Thymus (tissue), 11 donors: Measurements from ENCODE around the gene ARL16. TPM values are rescaled to one million over a fixed set of nuclear protein-coding genes. Genes with fewer than 3 reads are reported as not detected.

Experiments used
- DNase-seq, 9 donors: peaks; one replicate each; pipeline ENCODE4 v3.0.0-alpha.2; 2013; ENCODE audit warnings: low spot score in 9 of 9, low read depth in 6 of 9, missing footprints in 1 of 9
- H3K27ac ChIP-seq, 2 donors: one replicate each; pipeline ENCODE4 v1.5.1; 2013; ENCODE audit warnings: control low read depth in 1 of 2, low read depth in 1 of 2, low read length in 1 of 2, mild to moderate bottlenecking in 1 of 2, moderate library complexity in 1 of 2
- H3K27me3 ChIP-seq, 2 donors: one replicate each; pipeline ENCODE4 v1.5.1; 2013; ENCODE audit warnings: low read length in 1 of 2; ENCODE audit not compliant: control insufficient read depth in 2 of 2, insufficient read depth in 1 of 2
- H3K36me3 ChIP-seq, 2 donors: one replicate each; pipeline ENCODE4 v1.5.1; 2013; ENCODE audit warnings: low read length in 1 of 2, mild to moderate bottlenecking in 1 of 2, moderate library complexity in 1 of 2; ENCODE audit not compliant: control insufficient read depth in 2 of 2, insufficient read depth in 2 of 2
- H3K4me1 ChIP-seq, 2 donors: one replicate each; pipeline ENCODE4 v1.5.1; 2013; ENCODE audit warnings: low read length in 2 of 2; ENCODE audit not compliant: control insufficient read depth in 2 of 2, insufficient read depth in 2 of 2
- H3K4me3 ChIP-seq, 2 donors: one replicate each; pipeline ENCODE4 v1.5.1; 2013; ENCODE audit warnings: low read length in 2 of 2, control low read depth in 1 of 2, mild to moderate bottlenecking in 1 of 2
- H3K9me3 ChIP-seq, 2 donors: one replicate each; pipeline ENCODE4 v1.5.1; 2013; ENCODE audit warnings: low read length in 1 of 2, mild to moderate bottlenecking in 1 of 2; ENCODE audit not compliant: control insufficient read depth in 2 of 2, insufficient read depth in 1 of 2
- WGBS: extraction: QIAGEN DNeasy Blood & Tissue Kit; methylation state at CpG from one replicate; pipeline ENCODE4 v1.1.7; 2013; 5-methylcytosine and 5-hydroxymethylcytosine counted together
- polyA plus RNA-seq: library from polyadenylated mRNA; stranded (reverse); fragments of 200-250 nt; gene quantifications from one replicate; pipeline ENCODE4 v1.2.3, GENCODE V29; 2013
- total RNA-seq: library from RNA; stranded (reverse); fragments of 120-200 nt; gene quantifications from one replicate; pipeline ENCODE4 v1.2.4, GENCODE V29; 2013
- donor health status: healthy.

ARL16 gene
- total and polyA plus RNA-seq, 2 donors, result 23.0 to 129 TPM

DNA sequence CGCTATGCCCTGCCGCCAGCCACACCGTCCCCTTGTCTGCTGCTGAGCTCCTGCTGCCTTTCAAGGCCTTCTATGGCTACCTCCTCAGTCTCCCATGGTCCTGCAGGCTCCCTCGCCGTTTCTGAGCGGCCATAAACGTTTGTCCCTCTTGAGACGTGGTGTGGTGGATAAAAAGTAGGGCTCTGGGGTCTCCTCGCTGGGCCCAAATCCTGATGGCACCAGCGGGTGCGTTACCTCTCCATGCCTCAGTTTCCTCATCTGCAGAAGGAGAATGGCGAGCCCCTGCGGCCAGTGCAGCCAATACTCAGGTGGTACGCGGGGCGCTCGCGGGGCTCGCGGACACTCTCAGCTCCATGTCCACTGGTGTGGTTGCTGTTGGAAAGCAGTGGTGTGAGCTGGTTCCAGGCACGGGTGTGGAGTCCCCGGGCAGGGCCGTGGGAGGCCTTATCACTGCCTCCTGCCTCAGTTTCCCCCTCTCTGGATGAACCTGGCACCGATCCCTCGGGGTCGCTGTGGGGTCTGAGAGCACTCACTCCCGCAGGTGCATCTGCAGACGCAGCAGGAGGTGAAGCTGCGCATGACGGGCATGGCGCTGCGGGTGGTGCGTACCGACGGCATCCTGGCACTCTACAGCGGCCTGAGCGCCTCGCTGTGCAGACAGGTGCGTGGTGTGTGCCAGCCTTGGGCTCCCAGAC, 31.0 kb upstream of the ARL16 start:
- Histone ChIP-seq H3K4me3 (no peak overlapping the region), H3K27me3 (peaks cover 5 to 21% of the 10 kb centered on the region in 2 donors), H3K27ac (no peak overlapping the region), H3K4me1 (peaks cover 18 to 34% of the 10 kb centered on the region in 2 donors), H3K36me3 (peaks cover 9 to 18% of the 10 kb centered on the region in 2 donors), H3K9me3 (no peaks in the 10 kb centered on the region)
- 97% methylated on average over 39 of the region's 39 CpGs for WGBS
- no peak for DNase-seq

DNA sequence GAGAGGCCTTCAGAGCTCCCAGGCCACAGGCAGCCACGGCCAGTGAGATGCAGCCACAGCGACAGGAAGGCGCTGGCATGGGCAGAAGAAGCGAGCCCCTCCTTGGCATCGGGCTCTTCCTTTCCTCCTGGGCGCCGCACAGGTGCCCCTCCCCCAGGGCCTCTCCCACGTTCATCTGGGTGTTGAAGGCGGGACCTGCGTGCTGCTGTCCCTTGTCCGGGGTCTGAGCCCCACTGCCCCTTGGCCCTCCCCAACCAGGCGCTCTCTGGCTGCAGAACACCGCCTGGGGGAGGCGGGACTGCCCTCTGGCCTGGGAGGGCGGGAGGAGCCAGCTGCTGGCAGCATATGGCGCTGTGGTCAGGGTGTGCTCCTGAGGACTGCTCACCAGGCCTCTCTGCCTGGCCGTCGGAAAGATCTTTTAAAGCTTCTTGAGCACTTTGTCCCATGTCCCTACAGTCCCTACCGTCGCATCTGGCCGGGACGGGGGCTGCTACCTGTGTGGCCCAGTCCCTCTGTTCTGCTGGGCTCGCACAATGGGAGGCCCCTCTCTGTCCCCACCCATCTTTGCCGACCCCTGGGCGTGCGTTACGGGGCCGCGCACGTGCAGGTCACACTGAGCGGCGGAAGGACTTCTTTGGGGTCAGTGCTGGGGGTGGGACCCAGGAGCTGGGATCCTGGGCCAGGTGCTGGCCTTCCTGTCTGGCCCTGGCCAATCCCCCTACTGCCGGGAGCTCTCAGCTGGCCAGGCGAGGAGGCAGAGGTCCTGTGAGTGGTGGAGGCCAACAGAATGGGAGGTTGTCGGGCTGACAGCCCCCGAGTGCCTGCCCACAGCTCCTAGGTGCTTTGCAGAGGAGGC, 30.2 kb upstream of the ARL16 start:
- Histone ChIP-seq H3K27ac (no peak overlapping the region), H3K9me3 (no peaks in the 10 kb centered on the region), H3K4me1 (peaks cover 18 to 34% of the 10 kb centered on the region in 2 donors), H3K27me3 (peaks cover 5 to 21% of the 10 kb centered on the region in 2 donors), H3K4me3 (no peak overlapping the region), H3K36me3 (peaks cover 9 to 18% of the 10 kb centered on the region in 2 donors)
- no peak for DNase-seq
- WGBS, result 95% methylated on average over 36 of the region's 36 CpGs

DNA sequence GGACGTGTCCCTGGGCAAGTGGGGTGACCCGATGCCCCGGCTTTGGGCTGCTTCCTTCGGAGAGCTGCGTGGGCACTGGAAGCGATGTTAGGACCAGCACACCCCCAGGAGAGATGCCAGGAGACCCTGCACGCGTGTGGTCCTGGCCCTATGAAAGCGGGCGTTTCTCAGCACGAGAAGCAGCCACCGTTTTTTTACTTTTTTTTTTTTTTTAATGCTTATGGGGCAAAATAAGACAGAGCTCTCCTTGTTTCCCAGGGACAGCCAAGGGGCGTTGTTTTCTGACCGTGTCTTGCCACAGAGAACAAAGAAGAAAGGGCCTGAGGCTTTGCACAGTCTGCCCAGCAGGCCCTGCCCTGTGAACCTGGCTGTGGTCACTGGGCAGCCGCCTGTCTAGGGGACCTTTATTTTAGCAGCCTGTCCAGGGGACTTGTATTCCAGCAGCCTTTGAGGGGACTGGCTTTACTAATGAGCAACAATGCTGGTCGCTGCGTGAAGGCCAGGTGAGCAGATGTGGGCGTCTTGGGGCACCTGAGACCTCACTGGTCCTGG, 29.5 kb upstream of the ARL16 start:
- peak overlapping the region; percentile 28 to 73 for H3K4me3 ChIP-seq
- 79% methylated on average over 18 of the region's 18 CpGs for WGBS
- no peak overlapping the region for H3K27ac ChIP-seq
- peaks cover 5 to 21% of the 10 kb centered on the region in 2 donors for H3K27me3 ChIP-seq
- peaks cover 18 to 34% of the 10 kb centered on the region in 2 donors for H3K4me1 ChIP-seq
- DNase-seq, result no peak
- peaks cover 12 to 18% of the 10 kb centered on the region in 2 donors for H3K36me3 ChIP-seq
- no peaks in the 10 kb centered on the region for H3K9me3 ChIP-seq

DNA sequence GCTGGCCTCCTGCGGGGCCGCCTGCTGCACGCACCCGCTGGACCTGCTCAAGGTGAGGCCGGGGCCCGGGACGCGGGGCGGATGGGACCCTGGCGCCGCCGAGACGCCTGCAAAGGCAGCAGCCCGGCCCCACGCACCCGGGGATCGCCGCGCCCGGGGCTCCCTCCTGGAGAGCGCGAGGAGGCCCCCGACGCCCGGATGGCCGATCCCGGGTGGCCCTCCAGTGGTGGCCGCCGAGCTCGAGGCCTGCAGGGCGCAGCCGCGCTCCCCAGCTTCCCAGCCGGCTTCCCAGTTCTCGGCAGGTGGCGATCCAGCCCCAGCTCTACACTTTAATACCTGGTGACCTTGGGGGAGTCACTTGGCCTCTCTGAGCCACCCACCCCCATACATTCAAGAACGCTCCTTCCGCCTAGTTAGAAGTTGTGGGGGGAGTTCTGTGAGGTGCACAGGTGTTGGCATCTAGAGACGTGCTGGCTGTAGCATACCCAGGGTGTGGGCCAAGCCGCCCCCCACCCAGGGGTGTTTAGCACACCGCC, 28.9 kb upstream of the ARL16 start:
- peaks cover 5 to 21% of the 10 kb centered on the region in 2 donors for H3K27me3 ChIP-seq
- H3K4me3 ChIP-seq, result peak overlapping the region; percentile 35 to 73
- H3K27ac ChIP-seq, result no peak overlapping the region
- 5% methylated on average over 41 of the region's 41 CpGs for WGBS
- peak in 1 of 9 donors; percentile 35 for DNase-seq
- H3K4me1 ChIP-seq, result peaks cover 18 to 34% of the 10 kb centered on the region in 2 donors
- no peaks in the 10 kb centered on the region for H3K9me3 ChIP-seq
- peaks cover 12 to 16% of the 10 kb centered on the region in 2 donors for H3K36me3 ChIP-seq

DNA sequence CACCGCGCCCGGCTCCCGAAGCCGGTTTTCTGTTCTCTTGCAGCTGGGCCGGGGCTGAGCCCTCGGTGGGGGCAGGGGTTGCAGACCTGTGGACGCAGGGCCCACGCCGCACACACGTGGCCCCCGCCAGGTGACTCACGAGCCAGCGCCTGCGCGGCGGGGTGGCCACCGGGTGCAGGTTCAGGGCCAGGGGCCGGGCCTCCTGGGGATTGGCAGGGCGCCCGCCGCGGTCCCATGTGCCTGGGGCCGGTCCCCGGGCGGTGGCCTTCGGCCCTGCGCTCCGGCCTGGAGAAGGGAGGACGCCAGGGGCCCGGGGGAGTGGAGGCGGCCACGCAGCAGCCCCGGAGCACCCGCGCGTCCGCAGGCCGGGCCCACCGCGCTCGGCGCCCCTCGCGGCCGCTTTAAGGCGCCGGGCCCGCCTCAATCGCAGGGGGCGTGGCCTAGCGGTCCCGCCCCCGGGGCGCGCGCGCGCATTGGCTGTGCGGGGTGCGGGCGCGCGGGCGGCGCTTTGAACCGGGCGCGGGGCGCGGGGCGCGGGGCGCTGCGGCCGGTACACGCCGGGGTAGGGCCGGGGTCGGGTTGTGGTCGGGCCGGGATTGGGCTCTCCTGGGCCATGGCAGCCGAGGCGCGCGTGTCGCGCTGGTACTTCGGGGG, 28.3 kb upstream of the ARL16 start, which contains the start of gene SLC25A10:
TSS of gene SLC25A10 (plus strand) at position 471 of the 654 bp plus-strand sequence. CDS start at position 614, 143 bp downstream.
- Histone ChIP-seq H3K4me1 (peaks cover 18 to 34% of the 10 kb centered on the region in 2 donors), H3K27me3 (peaks cover 5 to 21% of the 10 kb centered on the region in 2 donors), H3K36me3 (peaks cover 17% of the 10 kb centered on the region in 2 donors), H3K4me3 (peak within 1 kb of the TSS; percentile 35 to 73), H3K27ac (peak within 1 kb of the TSS in 1 of 2 donors; percentile 15), H3K9me3 (no peaks in the 10 kb centered on the region)
- DNase-seq, result peak in 8 of 9 donors; percentile 55 to 89 (median 70)
- under 1% methylated on average over 89 of the region's 89 CpGs for WGBS

DNA sequence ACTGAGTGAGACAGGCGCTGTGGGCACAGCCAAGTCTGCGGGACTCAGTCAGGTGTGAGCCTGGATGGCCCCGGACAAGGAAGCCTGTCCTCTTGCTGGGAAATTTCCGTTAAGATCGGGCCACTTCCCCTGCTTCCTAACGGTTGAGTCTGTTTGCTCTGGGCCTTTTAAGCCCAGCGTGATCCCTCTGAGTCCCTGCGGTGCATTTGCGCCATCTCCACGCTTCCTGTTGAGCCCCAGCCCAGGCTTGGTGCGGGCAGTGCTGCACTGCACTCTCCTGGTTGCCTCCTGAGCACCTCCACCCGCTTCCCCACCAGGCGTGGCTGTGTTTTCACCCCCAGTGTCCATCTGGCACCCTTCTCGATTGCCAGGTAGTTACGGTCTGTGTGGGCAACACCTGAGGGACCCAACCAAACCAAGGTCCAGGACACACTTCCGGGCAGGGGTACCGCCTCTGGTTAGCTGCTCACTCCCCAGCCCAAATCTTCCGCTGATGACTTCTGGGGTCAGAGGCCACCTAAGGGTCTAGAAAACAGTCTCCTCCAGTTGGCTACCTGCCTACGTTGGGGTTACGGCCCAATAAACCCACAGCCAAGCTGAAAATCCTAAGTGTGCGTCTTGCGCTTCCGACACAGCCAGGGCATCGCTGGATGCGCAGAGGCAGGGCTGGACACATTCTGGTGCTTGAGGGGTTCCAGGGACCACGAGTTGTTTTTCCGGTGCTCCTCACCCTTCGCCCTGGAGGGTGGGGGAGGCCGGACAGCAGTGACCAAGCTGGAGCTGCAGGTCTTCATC, 27.1 kb upstream of the ARL16 start:
- DNase-seq, result peak in 1 of 9 donors; percentile 18
- H3K4me1 ChIP-seq, result peaks cover 18 to 34% of the 10 kb centered on the region in 2 donors
- peak overlapping the region in 1 of 2 donors; percentile 15 for H3K27ac ChIP-seq
- no peaks in the 10 kb centered on the region for H3K9me3 ChIP-seq
- no peak overlapping the region for H3K4me3 ChIP-seq
- H3K36me3 ChIP-seq, result peaks cover 24% of the 10 kb centered on the region in 2 donors
- WGBS, result 17% methylated on average over 29 of the region's 29 CpGs
- peaks cover 5 to 21% of the 10 kb centered on the region in 2 donors for H3K27me3 ChIP-seq

DNA sequence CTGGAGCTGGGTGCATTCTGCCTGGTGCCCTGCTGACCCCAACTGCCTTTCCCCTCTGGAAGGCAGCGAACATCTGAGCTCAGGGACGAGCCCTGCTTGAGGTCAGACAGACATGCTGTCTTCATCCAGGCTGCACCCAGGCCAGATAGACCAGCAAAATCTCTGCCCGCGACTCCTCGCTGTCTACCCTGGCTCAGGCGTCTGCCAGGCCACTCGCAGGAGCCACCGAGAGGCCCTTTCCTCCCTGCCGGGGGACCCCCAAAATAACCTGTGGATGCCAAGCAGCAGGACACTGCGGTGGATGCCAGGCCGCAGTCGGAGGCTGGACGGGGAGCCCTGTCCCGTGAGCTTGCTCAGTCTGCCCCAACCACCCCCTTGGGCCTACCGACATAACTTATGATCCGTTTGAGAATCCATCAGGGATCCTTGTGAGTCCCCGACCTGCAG, 25.2 kb upstream of the ARL16 start:
- peaks cover 32 to 36% of the 10 kb centered on the region in 2 donors for H3K36me3 ChIP-seq
- no peaks in the 10 kb centered on the region for H3K9me3 ChIP-seq
- H3K27me3 ChIP-seq, result peaks cover 5 to 21% of the 10 kb centered on the region in 2 donors
- no peak overlapping the region for H3K27ac ChIP-seq
- DNase-seq, result no peak
- 97% methylated on average over 17 of the region's 17 CpGs for WGBS
- H3K4me1 ChIP-seq, result peaks cover 23 to 42% of the 10 kb centered on the region in 2 donors
- no peak overlapping the region for H3K4me3 ChIP-seq
